OCI-LY1 (cell line): ENCODE measurements around the gene USP54.
A peak's percentile ranks its signal among the peaks of the same experiment; 100 is the strongest.

ENCODE experiments used
- H2AFZ ChIP-seq: fragments of 200-600 bp; sonication (generic), shearing (Covaris generic); 2 replicates; pipeline ENCODE4 v1.6.0; 2014; ENCODE audit warnings: antibody characterized with exemption, mild to moderate bottlenecking, low read length
- H3F3A ChIP-seq: fragments of 200-600 bp; sonication (generic), shearing (Covaris generic); 2 replicates; pipeline ENCODE4 v1.6.0; 2014; ENCODE audit warnings: mild to moderate bottlenecking, antibody characterized with exemption, low read length, moderate library complexity; ENCODE audit not compliant: insufficient read depth
- H3K27ac ChIP-seq: fragments of 200-600 bp; sonication (generic); 2 replicates; pipeline ENCODE4 v1.5.1; 2014; ENCODE audit warnings: low read length, mixed run types, mild to moderate bottlenecking, low read depth; ENCODE audit not compliant: poor library complexity, severe bottlenecking
- H3K27me3 ChIP-seq: fragments of 200-600 bp; sonication (generic); 2 replicates; pipeline ENCODE4 v1.6.0; 2014; ENCODE audit warnings: antibody characterized with exemption, mild to moderate bottlenecking, low read length, moderate library complexity; ENCODE audit not compliant: insufficient read depth
- H3K36me3 ChIP-seq: fragments of 200-600 bp; sonication (generic); 2 replicates; pipeline ENCODE4 v1.6.1; 2014; ENCODE audit warnings: mild to moderate bottlenecking, antibody characterized with exemption, low read length, moderate library complexity, mixed read lengths; ENCODE audit not compliant: insufficient read depth
- H3K4me1 ChIP-seq: fragments of 200-600 bp; sonication (generic); 2 replicates; pipeline ENCODE4 v1.5.1; 2014; ENCODE audit warnings: mild to moderate bottlenecking, low read length, moderate library complexity; ENCODE audit not compliant: insufficient read depth, severe bottlenecking
- H3K4me2 ChIP-seq: fragments of 200-600 bp; sonication (generic), shearing (Covaris generic); 2 replicates; pipeline ENCODE4 v1.6.1; 2014; ENCODE audit warnings: low read length
- H3K4me3 ChIP-seq: fragments of 200-600 bp; sonication (generic); 2 replicates; pipeline ENCODE4 v1.5.1; 2014; ENCODE audit warnings: low read length, low read depth, mild to moderate bottlenecking, mixed read lengths; ENCODE audit not compliant: poor library complexity, severe bottlenecking
- H3K79me2 ChIP-seq: fragments of 200-600 bp; shearing (Covaris generic); 2 replicates; pipeline ENCODE4 v1.6.1; 2016; ENCODE audit warnings: mixed run types, low read length, mixed read lengths; ENCODE audit not compliant: insufficient read depth
- H3K9ac ChIP-seq: fragments of 200-600 bp; sonication (generic), shearing (Covaris generic); 2 replicates; pipeline ENCODE4 v1.6.1; 2014; ENCODE audit warnings: mild to moderate bottlenecking, low read length, mixed read lengths
- H3K9me2 ChIP-seq: fragments of 200-600 bp; sonication (generic), shearing (Covaris generic); 2 replicates; pipeline ENCODE4 v1.6.1; 2014; ENCODE audit warnings: low read depth, mild to moderate bottlenecking, low read length, mixed read lengths
- H3K9me3 ChIP-seq: fragments of 200-600 bp; shearing (Covaris generic); 2 replicates; pipeline ENCODE4 v1.6.1; 2014; ENCODE audit warnings: low read length, mixed read lengths
- H4K20me1 ChIP-seq: fragments of 200-600 bp; sonication (generic), shearing (Covaris generic); 2 replicates; pipeline ENCODE4 v1.6.0; 2016; ENCODE audit warnings: mild to moderate bottlenecking, low read length; ENCODE audit not compliant: insufficient read depth
- EZH2 ChIP-seq: fragments of 200-600 bp; sonication (generic), shearing (Covaris generic); IDR thresholded peaks from 2 replicates; pipeline ENCODE4 v1.8.0; 2017; ENCODE audit warnings: borderline replicate concordance, mixed run types, mild to moderate bottlenecking, antibody characterized with exemption, low read length, moderate library complexity, mixed read lengths
- TF ChIP-seq, protein P1 (sequence below): fragments of 200-600 bp; sonication (generic), shearing (Covaris generic); IDR thresholded peaks from 2 replicates; pipeline ENCODE4 v1.5.1; 2017; ENCODE audit warnings: mild to moderate bottlenecking, antibody characterized with exemption, low read length, moderate library complexity, mixed read lengths

The USP54 gene

DNA sequence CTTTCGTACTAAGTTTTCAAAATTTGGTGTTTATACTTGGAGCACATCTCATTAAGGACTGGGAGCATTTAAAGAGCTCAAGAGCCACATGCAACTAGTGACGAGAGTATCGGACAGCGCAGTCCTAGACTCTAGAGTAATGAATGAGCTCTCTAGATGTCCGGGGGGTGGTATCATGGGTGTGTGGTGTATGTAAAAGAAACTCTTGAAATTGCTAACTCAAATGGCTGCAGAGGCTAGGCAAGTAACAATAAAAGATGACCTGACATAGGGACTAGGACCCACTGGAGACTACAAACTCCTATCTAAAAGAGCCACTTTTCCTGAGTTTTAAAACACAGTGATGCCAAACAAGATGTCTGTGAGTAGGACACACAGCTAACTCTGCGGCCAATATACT is 36.2 kb upstream of the USP54 start:
- Histone ChIP-seq H3K4me3 (no peak overlapping the region), H3K4me2 (peak overlapping the region; percentile 10; the same call in 1 of the 2 replicates), H3K4me1 (peaks cover 25% of the 10 kb centered on the region), H3K36me3 (no peaks in the 10 kb centered on the region), H3K79me2 (no peaks in the 10 kb centered on the region), H3K9ac (no peak overlapping the region; the same call in 1 of the 2 replicates), H3F3A (no peaks in the 10 kb centered on the region), H3K9me2 (no peaks in the 10 kb centered on the region), H3K9me3 (no peaks in the 10 kb centered on the region), H2AFZ (no peak overlapping the region), H4K20me1 (no peaks in the 10 kb centered on the region), H3K27ac (no peak overlapping the region), H3K27me3 (no peaks in the 10 kb centered on the region)
- TF ChIP-seq, protein P1, sequence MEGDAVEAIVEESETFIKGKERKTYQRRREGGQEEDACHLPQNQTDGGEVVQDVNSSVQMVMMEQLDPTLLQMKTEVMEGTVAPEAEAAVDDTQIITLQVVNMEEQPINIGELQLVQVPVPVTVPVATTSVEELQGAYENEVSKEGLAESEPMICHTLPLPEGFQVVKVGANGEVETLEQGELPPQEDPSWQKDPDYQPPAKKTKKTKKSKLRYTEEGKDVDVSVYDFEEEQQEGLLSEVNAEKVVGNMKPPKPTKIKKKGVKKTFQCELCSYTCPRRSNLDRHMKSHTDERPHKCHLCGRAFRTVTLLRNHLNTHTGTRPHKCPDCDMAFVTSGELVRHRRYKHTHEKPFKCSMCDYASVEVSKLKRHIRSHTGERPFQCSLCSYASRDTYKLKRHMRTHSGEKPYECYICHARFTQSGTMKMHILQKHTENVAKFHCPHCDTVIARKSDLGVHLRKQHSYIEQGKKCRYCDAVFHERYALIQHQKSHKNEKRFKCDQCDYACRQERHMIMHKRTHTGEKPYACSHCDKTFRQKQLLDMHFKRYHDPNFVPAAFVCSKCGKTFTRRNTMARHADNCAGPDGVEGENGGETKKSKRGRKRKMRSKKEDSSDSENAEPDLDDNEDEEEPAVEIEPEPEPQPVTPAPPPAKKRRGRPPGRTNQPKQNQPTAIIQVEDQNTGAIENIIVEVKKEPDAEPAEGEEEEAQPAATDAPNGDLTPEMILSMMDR, result no peak
- TF ChIP-seq EZH2, result no peak

DNA sequence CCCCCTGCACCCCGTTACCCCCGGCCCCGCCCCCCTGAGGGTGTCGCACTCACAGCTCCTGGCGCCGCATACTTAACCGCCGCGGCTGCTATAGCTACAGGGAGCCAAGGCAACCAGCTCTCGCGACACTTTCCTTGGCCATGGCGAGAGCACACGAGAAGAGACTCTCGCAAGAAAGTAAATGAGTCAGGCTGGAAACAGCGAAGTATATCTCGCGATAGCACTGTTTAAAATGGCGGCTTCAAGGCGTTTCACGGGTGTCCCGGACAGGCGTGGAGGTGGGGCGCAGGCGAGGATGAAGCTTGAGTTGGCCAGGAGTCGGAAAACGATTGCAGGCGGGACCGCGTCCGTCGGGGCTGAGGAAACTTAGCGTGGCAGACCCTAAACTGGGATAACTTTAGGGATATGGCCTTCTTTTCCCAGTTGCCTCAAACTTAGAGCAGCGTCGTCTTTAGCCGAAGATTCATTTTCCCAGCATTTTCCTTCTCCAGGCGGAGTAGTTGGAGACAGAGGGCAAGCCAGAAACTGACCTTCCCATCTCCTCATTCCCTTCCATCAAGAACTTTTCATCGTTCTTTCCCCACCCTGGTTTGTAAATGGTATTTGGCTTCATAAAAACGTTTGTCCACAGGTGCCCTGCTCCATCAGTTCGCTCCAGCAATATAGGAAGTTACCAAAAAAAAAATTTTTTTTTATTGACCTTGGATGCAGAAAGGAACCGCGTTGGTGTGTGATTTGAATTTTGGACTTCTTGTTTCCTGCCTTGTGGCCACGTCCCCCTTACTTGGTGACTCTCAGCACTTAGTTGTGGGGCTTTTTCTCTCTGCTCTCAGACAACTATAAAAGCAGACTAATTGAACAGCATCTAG is 35.0 kb upstream of the USP54 start:
- H4K20me1 ChIP-seq, result no peaks in the 10 kb centered on the region
- TF ChIP-seq EZH2, result no peak
- TF ChIP-seq, protein P1, result no peak
- H3K9me3 ChIP-seq, result no peaks in the 10 kb centered on the region
- H3K4me2 ChIP-seq, result peak overlapping the region; percentile 88
- no peaks in the 10 kb centered on the region for H3F3A ChIP-seq
- H3K9me2 ChIP-seq, result no peaks in the 10 kb centered on the region
- no peak overlapping the region for H2AFZ ChIP-seq
- peak overlapping the region; percentile 66 for H3K27ac ChIP-seq
- peaks cover 25% of the 10 kb centered on the region for H3K4me1 ChIP-seq
- no peaks in the 10 kb centered on the region for H3K27me3 ChIP-seq
- H3K9ac ChIP-seq, result peak overlapping the region; percentile 90
- no peaks in the 10 kb centered on the region for H3K79me2 ChIP-seq
- H3K36me3 ChIP-seq, result no peaks in the 10 kb centered on the region
- peak overlapping the region; percentile 90 for H3K4me3 ChIP-seq

GRCh38 chr10:73625004-73625883 is 34.1 kb upstream of the USP54 start:
- H3K9ac ChIP-seq, result peak overlapping the region; percentile 90
- no peaks in the 10 kb centered on the region for H3K79me2 ChIP-seq
- no peaks in the 10 kb centered on the region for H3K27me3 ChIP-seq
- H3K4me1 ChIP-seq, result peaks cover 25% of the 10 kb centered on the region
- H3K4me3 ChIP-seq, result peak overlapping the region; percentile 90
- TF ChIP-seq, protein P1, result no peak
- TF ChIP-seq EZH2, result no peak
- H4K20me1 ChIP-seq, result no peaks in the 10 kb centered on the region
- H3K9me3 ChIP-seq, result no peaks in the 10 kb centered on the region
- peak overlapping the region; percentile 88 for H3K4me2 ChIP-seq
- no peaks in the 10 kb centered on the region for H3K9me2 ChIP-seq
- no peaks in the 10 kb centered on the region for H3F3A ChIP-seq
- H3K27ac ChIP-seq, result peak overlapping the region; percentile 5
- H3K36me3 ChIP-seq, result no peaks in the 10 kb centered on the region
- H2AFZ ChIP-seq, result peak overlapping the region; percentile 65
